HG03060 (cell line): ENCODE measurements around the gene C3orf18.
"Not testable (repeated sequence)": the region's sequence is repeated elsewhere in the genome, so short reads cannot be mapped to it uniquely, and the experiment has no call there.

Experiments used
- ATAC-seq: cut with Tn5 transposase; IDR thresholded peaks from one replicate; pipeline ENCODE4 v1.9.1; 2021; ENCODE audit warnings: low read depth, moderate number of reproducible peaks; ENCODE audit not compliant: unreplicated experiment

Gene C3orf18

GRCh38 chr3:50525191-50525910, 42.2 kb downstream of the C3orf18 start:
- ATAC-seq, result no peak

DNA sequence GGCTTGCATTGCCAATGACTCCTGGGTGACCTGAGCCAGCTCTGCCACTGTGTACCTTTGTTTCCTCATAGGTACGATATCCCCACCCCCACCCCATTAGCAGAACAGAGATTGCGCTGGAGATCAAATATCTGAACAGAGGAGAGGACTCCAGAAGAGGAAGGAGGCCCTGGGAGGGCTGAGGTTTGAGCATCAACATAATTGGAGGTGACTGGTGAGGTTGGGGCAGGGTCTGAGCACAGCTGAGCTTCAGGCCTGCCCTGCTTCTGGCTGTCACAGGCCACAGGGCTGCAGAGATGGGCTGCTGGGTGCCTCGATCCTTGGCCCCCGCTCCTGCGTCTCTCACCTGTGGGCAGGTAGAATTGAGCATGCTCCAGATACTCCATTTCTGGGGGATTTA, 42.8 kb downstream of the C3orf18 start:
- ATAC-seq, result no peak

GRCh38 chr3:50523279-50523811, 44.2 kb downstream of the C3orf18 start:
- no peak for ATAC-seq

GRCh38 chr3:50521572-50521971, 46.0 kb downstream of the C3orf18 start:
- no peak for ATAC-seq

DNA sequence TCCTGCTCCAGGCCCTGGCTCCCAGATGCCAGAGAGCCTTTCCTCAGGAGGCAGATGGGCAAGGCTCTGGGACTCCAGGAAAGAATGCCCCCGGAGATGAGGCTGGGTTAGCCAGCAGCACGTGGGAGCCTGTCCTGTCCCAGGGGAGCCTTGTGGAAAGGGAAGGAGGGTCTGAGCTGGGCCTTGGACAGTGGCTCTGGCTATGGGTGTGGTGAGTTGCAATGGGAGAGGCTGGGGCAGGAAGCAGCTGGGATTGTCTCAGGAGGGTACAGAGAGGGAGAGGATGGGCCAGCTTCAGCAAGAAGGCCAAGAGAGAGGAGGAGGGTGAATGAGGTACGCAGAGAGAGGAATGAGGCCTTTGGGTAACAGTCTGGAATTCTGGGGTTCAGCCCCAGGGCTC, 46.7 kb downstream of the C3orf18 start:
- no peak for ATAC-seq

- no peak for ATAC-seq
These were observed 48.0 kb downstream of the C3orf18 start for GRCh38 chr3:50519471-50520089.

DNA sequence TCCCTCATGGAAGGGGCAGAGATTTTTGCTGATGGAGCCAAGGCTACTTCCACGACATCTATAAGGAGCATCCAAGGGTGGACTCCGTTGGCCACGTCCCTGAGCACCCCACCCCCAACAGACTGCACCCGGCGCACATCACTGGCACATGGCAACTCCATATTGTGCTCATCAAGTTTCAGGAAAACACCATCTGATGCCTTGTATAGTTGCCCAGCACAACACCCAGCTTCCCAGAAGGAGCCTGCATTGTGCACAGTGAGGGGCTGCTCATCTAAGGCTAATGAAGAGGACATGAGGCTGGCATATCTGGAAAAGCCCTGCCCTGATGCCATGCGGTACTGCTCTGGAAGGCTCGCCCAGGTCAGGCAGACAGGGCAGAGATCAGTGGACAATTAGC, 49.1 kb downstream of the C3orf18 start:
- ATAC-seq, result no peak

- no peak for ATAC-seq
These were observed 49.8 kb downstream of the C3orf18 start for GRCh38 chr3:50517721-50518206.

DNA sequence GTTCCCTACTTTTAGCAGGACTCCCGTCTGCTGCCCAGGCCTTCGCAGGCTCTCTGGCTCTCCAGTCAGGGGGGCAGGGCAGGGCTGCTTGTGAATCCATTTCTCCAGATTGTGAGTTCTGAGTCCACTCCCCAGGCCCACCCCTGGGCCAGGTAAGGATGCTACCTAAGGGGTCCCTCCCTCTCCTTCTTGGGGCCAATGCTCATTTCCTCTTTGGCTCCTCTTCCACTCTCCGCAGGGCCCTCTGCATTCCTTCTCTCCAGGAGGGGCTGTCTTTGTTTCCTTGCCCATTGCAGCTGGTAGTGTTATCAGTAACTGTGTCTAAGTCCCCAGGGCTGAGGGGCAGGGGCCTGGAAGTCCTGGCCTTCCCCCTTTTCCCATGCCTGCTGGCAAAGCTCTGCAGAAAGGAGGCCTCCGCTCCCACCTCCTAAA, 51.1 kb downstream of the C3orf18 start:
- ATAC-seq, result no peak

DNA sequence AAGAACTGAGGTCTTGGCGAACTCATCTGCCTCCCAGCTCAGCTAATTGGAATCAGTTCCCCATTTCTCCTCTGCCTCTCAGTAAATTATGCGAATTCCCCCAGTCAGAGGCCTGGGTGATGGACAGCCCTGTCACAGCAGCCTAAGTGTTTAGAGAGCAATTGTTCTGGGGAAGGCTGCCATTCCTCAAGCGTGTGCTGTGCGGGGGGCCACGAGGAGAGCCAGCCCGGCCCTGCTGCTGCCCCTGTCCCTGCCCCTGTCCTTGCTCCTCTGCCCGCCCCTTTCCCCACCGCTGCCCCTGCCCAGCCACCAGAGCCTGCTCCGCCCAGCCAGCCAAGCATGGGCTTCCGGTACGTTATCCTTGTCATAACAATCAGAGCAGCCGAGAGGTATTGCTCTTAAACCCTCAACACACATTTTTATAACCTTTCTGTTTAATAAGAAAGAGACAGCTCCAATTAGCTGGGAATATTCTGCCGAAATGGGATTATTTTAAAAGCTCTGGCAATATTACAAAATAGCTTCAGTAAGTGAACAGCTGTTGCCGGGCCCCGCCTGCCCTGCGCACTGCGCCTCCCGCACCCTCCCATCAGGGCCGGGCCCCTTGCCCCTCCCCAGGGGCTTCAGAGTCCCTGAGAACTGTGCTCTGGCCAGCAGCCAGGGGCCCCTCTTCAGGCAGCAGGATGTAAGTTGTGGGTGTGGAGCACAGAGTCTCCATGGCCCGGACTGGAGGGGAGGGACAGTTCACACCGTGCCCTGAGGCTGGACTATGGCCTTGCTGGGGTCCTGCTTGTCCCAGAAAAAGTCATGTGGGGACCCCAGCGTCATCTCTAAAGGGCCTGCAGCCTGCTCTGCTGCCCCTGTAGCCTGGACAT, 51.7 kb downstream of the C3orf18 start:
- ATAC-seq, result no peak

- not testable (repeated sequence) for ATAC-seq
These were observed 54.6 kb downstream of the C3orf18 start for GRCh38 chr3:50512908-50513307.

DNA sequence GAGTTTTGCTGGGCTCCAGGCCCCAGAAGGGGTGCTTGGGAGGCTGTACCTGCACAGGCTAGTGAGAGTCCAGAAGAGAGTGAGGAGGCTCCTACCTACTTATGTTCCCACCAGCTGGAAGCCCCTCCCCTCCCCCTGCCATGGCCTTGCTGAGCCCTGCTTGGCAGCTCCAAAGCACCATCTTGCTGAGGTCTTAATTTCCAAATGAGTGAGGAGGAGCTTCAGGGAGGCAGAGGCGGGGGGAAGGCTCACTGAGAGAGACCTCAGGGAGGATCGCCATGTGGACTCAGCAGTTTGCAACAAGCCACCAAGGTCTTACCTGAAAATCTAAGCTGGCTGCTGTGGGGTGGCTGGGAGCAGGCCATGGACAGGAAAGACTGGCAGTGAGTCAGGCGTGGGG, 55.4 kb downstream of the C3orf18 start:
- ATAC-seq, result no peak

DNA sequence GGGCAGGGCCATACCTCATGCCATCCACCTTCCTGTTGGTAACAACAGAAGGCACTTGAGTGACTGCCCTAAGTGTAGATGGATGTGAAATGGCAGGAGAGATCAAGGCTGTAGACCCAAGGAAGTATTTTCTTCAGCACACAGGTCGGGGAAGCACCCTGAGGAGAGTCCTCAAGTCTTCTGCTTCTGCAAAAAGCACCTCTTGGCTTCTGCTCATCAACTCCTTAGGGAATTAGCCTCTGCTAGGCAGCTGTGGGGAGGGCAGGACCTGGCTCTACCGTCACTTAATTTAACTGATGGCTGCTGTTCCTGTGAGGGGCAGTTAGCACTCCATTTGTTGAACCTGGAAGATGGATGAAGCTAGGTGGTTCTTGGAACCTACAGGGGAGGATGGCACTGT, 57.2 kb downstream of the C3orf18 start:
- ATAC-seq, result no peak

DNA sequence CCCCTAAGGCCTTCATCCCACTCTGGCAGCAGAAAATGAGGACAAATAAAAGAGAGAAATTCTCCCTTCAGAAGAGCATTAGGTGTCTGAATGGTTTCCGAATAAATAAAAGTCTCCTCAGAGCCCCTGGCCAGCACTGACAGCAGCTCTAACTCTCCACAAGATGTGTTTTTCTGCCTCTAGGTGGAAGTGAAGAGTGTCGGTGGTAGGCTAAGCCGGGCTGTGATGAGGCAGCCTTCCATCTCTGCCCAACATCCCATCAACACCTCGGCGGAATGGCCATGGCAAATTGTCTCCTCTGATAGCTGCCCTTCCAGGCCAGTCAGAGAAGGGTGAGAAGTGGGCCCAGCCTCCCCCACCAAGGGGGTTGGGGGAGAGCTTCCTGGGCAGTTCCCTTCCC, 57.8 kb downstream of the C3orf18 start:
- no peak for ATAC-seq

DNA sequence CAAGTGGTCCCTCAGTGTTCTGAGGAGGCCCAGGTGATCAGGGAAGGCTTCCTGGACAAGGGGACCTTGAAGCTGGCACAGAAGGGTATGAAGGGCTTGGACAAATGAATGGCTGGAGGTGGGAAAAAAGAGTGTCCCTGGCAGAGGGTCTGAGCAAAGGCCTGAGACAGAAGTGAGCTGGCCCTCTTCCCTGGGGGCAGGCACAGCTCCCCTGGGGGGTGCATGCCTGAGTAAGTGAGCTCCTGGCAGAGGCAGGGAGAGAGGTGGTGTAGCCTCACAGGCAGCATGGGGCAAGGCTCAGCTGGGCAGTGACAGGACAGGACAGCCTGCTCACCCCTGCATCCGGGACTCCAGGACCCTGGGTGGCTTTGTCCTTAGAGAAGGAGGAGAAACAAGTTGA, 58.7 kb downstream of the C3orf18 start:
- no peak for ATAC-seq
